AG04450 (cell line): ENCODE measurements around the gene SPRYD7. TPM values are rescaled to one million over a fixed set of nuclear protein-coding genes. Genes with fewer than 3 reads are reported as not detected.

Experiments used
- CTCF ChIA-PET: fragments of 300-600, 350-600 bp; formaldehyde crosslinking; extraction: SDS; loops from one replicate; lab custom pipeline; 2022; ENCODE audit warnings: antibody characterized with exemption, inconsistent platforms; lab: Charles Lee
- POLR2A ChIA-PET: fragments of 350-600 bp; formaldehyde crosslinking; extraction: SDS; loops from one replicate; lab custom pipeline; 2021; ENCODE audit warnings: antibody characterized with exemption, inconsistent platforms; lab: Yijun Ruan, JAX
- DNase-seq: peaks from one replicate; pipeline ENCODE4 v3.0.0-alpha.2; 2011; ENCODE audit warnings: low read depth, low spot score
- H3K27ac ChIP-seq: one replicate; pipeline ENCODE4 v1.5.1; 2012; ENCODE audit warnings: low read depth, low read length, control low read depth
- H3K27me3 ChIP-seq: one replicate; pipeline ENCODE4 v1.6.0; 2012; ENCODE audit warnings: low read length; ENCODE audit not compliant: control insufficient read depth, insufficient read depth
- H3K4me3 ChIP-seq: 2 replicates; pipeline ENCODE4 v1.5.1; 2011; ENCODE audit warnings: mild to moderate bottlenecking, low read depth, low read length, control low read depth
- H3K9me3 ChIP-seq: 2 replicates; pipeline ENCODE4 v1.5.1; 2012; ENCODE audit warnings: low read length; ENCODE audit not compliant: control insufficient read depth, insufficient read depth
- CTCF ChIP-seq: IDR thresholded peaks from 2 replicates; pipeline ENCODE4 v1.5.1; 2011; ENCODE audit warnings: low read depth, low read length, control low read depth, inconsistent platforms
- polyA plus RNA-seq: library from polyadenylated mRNA; depleted of rRNA; stranded (reverse); fragments of >200 nt; gene quantifications from 2 replicates; pipeline ENCODE4 v1.2.3, GENCODE V29; 2011

SPRYD7 gene
- polyA plus RNA-seq, 1 experiment = 8.0 TPM

DNA sequence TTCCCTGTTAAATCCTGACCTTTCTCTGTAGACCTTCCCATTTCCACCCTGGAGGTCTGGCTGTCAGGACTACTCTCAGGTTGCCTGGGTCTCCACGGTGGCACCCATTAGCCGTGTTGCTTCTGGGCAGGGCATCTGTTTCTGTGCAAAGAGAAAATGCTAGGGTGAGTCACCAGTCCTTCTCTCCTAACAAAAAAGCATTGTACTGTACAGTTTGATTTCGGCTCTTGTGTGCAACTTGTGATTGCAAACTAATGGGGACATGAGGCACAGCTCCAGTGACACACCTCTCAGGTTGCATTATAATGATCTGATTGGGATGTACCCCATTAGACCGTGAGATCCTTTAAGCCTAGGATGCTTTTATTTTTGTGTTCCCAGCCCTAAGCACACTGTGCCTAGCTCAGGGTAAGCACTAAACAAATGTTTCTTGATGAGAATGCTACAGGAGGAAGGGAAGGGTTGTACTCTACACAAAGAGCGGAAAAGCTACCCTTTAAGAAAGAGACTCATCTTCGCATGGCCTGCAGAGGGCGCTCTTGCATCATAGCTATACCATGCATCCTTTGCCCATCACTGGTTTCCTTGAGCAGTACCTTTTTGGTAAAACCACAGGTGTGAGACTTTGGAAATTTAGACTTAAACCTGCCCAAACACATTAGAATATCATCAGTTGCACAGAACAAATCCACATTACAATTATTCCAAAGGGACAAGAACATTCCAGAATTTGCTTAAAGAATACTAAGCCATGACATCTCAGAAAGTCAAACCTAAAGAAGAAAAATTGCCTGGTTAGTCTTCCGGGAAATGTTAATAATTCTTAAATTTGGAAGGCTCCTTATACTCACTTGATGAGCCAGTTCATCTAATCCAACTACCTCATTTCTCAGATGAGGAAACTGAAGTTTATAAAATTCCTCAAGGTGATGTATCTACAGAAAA, 40.4 kb upstream of the SPRYD7 start:
- DNase-seq = peak; percentile 34
- ChIA-PET POLR2A (interaction anchor here (0.7 to 1.2 kb wide), 4 partner anchors 20 to 103 kb away, joined by 3 to 6 read pairs (median 4); partner anchors contain the start of genes SPRYD7 and TRIM13), CTCF (interaction anchor here (0.5 to 3.5 kb wide), 49 partner anchors 10 to 1093 kb away, joined by 3 to 21 read pairs (median 4); partner anchors contain the start of genes SPRYD7 and TRIM13)
- TF ChIP-seq CTCF = peak; percentile 92
- Histone ChIP-seq H3K27me3 (no peaks in the 10 kb centered on the region), H3K27ac (no peak overlapping the region), H3K9me3 (no peaks in the 10 kb centered on the region), H3K4me3 (no peak overlapping the region)

DNA sequence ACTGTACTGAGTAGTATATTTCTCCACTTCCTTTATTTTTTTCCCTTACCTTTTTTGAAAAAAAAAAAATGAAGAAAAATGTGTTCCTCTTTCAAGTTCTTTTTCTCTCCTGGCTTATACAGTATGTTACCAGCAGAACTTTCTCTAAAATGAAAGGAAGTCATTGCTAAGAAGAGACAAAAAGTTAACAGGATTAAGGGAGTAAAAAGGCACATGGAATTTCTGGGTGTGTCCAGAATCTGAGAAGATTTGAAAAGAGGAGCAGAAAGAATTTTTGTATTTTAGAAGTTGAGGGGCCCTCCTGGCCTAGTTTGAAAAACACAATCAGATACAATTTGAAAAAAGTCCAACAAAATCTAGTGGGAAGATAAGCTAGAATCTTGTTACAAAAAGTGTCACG, 39.7 kb upstream of the SPRYD7 start:
- Histone ChIP-seq H3K27me3 (no peaks in the 10 kb centered on the region), H3K4me3 (no peak overlapping the region), H3K27ac (no peak overlapping the region), H3K9me3 (no peaks in the 10 kb centered on the region)
- no peak for TF ChIP-seq CTCF
- ChIA-PET POLR2A (interaction anchor here (0.8 to 1.2 kb wide), 2 partner anchors 21 to 63 kb away, joined by 4 read pairs; partner anchors contain the start of gene TRIM13), CTCF (interaction anchor here (0.6 to 3.5 kb wide), 36 partner anchors 10 to 1094 kb away, joined by 3 to 21 read pairs (median 4); partner anchors contain the start of genes SPRYD7 and TRIM13)
- no peak for DNase-seq

DNA sequence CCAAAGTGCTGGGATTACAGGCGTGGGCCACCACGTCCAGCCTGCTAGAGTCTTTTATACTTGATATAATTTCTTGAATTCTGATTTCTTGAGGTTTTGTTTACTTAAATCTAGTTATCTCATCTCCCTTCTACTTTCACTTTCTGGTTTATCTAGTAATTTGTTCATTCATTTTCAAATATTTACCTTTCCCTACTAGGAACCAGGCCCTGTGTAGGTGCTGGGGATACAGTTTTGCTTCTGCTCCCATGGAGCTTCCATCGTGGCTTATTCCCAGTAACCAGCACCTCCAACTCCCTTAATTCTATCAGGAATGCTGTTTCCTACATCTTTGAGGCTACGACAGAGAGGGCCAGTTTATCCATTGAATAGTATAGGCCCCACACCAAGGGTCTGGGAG, 36.6 kb upstream of the SPRYD7 start:
- H3K27ac ChIP-seq = no peak overlapping the region
- H3K4me3 ChIP-seq = no peak overlapping the region
- POLR2A ChIA-PET = no interaction called here
- TF ChIP-seq CTCF = no peak
- CTCF ChIA-PET = interaction anchor here (0.6 to 1.0 kb wide), 2 partner anchors 9 to 302 kb away, joined by 3 read pairs; no protein-coding TSS in a partner anchor
- no peak for DNase-seq
- no peaks in the 10 kb centered on the region for H3K9me3 ChIP-seq
- no peaks in the 10 kb centered on the region for H3K27me3 ChIP-seq

DNA sequence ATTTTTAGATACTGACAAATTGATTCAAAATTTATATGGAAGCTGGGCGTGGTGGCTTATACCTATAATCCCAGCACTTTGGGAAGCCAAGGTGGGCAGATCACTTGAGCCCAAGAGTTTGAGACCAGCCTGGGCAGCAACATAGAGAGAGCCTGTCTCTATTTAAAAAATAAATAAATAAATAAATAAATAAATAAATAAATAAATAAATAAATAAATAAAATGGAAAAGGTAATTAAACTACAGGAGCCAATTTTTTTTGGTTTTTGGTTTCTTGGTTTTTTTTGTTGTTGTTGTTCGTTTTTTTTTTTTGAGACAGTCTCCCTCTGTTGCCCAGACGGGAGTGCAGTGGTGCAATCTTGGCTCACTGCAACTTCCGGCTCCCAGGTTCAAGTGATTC, 31.3 kb upstream of the SPRYD7 start:
- no peaks in the 10 kb centered on the region; the same call in none of the 2 replicates for H3K9me3 ChIP-seq
- no peak overlapping the region for H3K4me3 ChIP-seq
- H3K27ac ChIP-seq = no peak overlapping the region
- no peak for TF ChIP-seq CTCF
- ChIA-PET CTCF (no interaction called here), POLR2A (interaction anchor here (0.6 kb wide), 1 partner anchor 174 kb away, joined by 5 read pairs; no protein-coding TSS in a partner anchor)
- no peaks in the 10 kb centered on the region for H3K27me3 ChIP-seq
- no peak for DNase-seq

GRCh38 chr13:49958321-49958720, 22.2 kb upstream of the SPRYD7 start:
- H3K4me3 ChIP-seq = no peak overlapping the region
- POLR2A ChIA-PET = no interaction called here
- TF ChIP-seq CTCF = no peak
- no peak for DNase-seq
- H3K9me3 ChIP-seq = peaks cover 3% of the 10 kb centered on the region; the same call in 1 of the 2 replicates
- H3K27ac ChIP-seq = no peak overlapping the region
- no peaks in the 10 kb centered on the region for H3K27me3 ChIP-seq
- CTCF ChIA-PET = interaction anchor here (0.9 kb wide), 1 partner anchor 22 kb away, joined by 3 read pairs; the partner anchor contains the start of gene SPRYD7
